Epithelial cell of esophagus (primary cell): Measurements from ENCODE around the gene ACSM6.

Source experiments
- DNase-seq: peaks from one replicate; pipeline ENCODE4 v3.0.0; 2010; ENCODE audit warnings: low read depth
- H3K4me3 ChIP-seq: 2 replicates; pipeline ENCODE4 v1.5.1; 2011; ENCODE audit warnings: mild to moderate bottlenecking, low read length, control low read depth
- CTCF ChIP-seq: IDR thresholded peaks from 2 replicates; pipeline ENCODE4 v1.5.1; 2011; ENCODE audit warnings: low read depth, mild to moderate bottlenecking, low read length, control low read depth, inconsistent platforms; ENCODE audit not compliant: insufficient read depth; ENCODE audit errors: missing control alignments

ACSM6 gene

GRCh38 chr10:95260909-95261552, 67.0 kb downstream of the ACSM6 start:
- TF ChIP-seq CTCF: no peak
- no peak overlapping the region for H3K4me3 ChIP-seq
- peak; percentile 73 for DNase-seq

GRCh38 chr10:95261926-95262325, 67.9 kb downstream of the ACSM6 start:
- DNase-seq: no peak
- no peak for TF ChIP-seq CTCF
- no peak overlapping the region for H3K4me3 ChIP-seq

- no peak for TF ChIP-seq CTCF
- no peak overlapping the region for H3K4me3 ChIP-seq
- DNase-seq: no peak
These were observed 68.9 kb downstream of the ACSM6 start for GRCh38 chr10:95262763-95263518.

GRCh38 chr10:95263864-95264226, 69.8 kb downstream of the ACSM6 start:
- no peak for TF ChIP-seq CTCF
- no peak for DNase-seq
- H3K4me3 ChIP-seq: no peak overlapping the region

- no peak overlapping the region for H3K4me3 ChIP-seq
- DNase-seq: peak; percentile 96
- TF ChIP-seq CTCF: no peak
These were observed 70.4 kb downstream of the ACSM6 start for GRCh38 chr10:95264227-95265051.

- DNase-seq: no peak
- TF ChIP-seq CTCF: no peak
- H3K4me3 ChIP-seq: no peak overlapping the region
These were observed 71.5 kb downstream of the ACSM6 start for GRCh38 chr10:95265572-95265971.
